GM08714 (cell line): ENCODE measurements around the gene LDB2.

Experiments
- H3K4me3 ChIP-seq: fragments of 200-500 bp; sonication (Bioruptor generic); 2 replicates; pipeline ENCODE4 v1.5.1; 2014; ENCODE audit warnings: mild to moderate bottlenecking, low read length, inconsistent platforms
- ZNF274 ChIP-seq: IDR thresholded peaks from 2 replicates; pipeline ENCODE4 v1.6.1; 2012; ENCODE audit warnings: mild to moderate bottlenecking, low read depth, low read length

The LDB2 gene

DNA sequence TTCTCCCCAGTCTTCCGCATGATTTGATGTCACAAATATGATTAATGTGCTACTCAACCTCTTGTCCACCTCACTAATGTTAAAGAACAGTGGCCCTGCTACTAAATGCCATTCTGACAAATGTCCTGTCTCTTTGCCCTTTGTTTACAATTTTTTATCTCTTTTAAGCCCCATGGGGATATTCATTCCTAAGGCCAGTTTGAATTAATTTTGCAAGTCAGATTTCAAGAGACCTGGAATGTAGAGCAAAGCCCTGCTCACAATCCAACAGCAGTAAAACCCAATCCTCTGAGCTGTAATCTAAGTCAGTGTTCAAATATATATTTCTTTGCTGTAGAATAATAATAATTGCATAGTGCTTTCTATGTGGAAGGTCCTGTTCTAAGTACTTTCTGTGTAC is 81.2 kb downstream of the LDB2 start:
- TF ChIP-seq ZNF274, result no peak

DNA sequence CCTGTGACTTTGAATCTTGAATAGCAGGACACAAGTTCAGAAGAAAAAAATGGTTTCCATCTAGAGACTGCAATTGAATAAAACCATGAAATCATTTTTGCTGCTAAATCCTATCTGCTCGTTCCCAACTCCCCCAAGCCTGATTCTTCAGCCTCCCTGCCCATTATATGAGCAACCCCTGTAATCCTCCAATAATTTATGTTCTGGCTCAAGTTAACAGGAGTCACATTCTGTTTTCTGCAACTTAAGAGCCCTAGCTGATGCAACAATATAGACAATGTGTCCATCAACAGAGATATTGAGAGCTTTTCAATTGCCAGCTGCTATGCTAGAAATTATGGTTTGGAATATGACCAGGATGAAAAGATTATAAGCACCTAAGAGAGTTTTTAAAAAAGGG is 84.1 kb downstream of the LDB2 start:
- TF ChIP-seq ZNF274, result no peak
- H3K4me3 ChIP-seq, result no peak overlapping the region

More for the DNA sequence above, 81.2 kb downstream of the LDB2 start:
- no peak overlapping the region for H3K4me3 ChIP-seq

DNA sequence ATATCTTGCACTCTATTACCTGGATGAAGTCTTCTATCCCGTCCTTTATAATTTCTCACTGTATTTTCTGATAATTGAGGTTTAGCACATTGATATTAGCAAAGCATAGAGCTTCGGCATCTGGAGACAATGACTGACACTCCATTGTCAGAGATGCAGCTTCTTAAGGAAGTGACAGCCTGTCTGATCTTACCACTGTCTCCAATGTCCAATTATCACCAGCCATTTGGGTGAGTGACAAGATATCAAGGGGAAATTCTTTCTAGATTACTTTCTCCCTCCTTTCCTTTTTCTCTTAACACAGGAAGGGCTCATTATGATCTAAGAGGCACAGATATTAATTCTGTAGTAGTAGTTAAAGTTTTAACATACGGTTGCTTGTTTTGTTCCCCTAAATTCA is 86.4 kb downstream of the LDB2 start:
- no peak overlapping the region for H3K4me3 ChIP-seq
- no peak for TF ChIP-seq ZNF274

GRCh38 chr4:16809943-16810342 is 88.5 kb downstream of the LDB2 start:
- no peak for TF ChIP-seq ZNF274

GRCh38 chr4:16809064-16809463 is 89.4 kb downstream of the LDB2 start:
- no peak overlapping the region for H3K4me3 ChIP-seq
- TF ChIP-seq ZNF274, result no peak

More at GRCh38 chr4:16809943-16810342, 88.5 kb downstream of the LDB2 start:
- no peak overlapping the region for H3K4me3 ChIP-seq

- H3K4me3 ChIP-seq, result no peak overlapping the region
- no peak for TF ChIP-seq ZNF274
These were observed 91.1 kb downstream of the LDB2 start for GRCh38 chr4:16807355-16807754.

- TF ChIP-seq ZNF274, result no peak
- H3K4me3 ChIP-seq, result no peak overlapping the region
These were observed 93.9 kb downstream of the LDB2 start for GRCh38 chr4:16804581-16804980.

- no peak overlapping the region for H3K4me3 ChIP-seq
- no peak for TF ChIP-seq ZNF274
These were observed 96.4 kb downstream of the LDB2 start for GRCh38 chr4:16802044-16802443.

GRCh38 chr4:16801356-16801755 is 97.1 kb downstream of the LDB2 start:
- H3K4me3 ChIP-seq, result no peak overlapping the region

DNA sequence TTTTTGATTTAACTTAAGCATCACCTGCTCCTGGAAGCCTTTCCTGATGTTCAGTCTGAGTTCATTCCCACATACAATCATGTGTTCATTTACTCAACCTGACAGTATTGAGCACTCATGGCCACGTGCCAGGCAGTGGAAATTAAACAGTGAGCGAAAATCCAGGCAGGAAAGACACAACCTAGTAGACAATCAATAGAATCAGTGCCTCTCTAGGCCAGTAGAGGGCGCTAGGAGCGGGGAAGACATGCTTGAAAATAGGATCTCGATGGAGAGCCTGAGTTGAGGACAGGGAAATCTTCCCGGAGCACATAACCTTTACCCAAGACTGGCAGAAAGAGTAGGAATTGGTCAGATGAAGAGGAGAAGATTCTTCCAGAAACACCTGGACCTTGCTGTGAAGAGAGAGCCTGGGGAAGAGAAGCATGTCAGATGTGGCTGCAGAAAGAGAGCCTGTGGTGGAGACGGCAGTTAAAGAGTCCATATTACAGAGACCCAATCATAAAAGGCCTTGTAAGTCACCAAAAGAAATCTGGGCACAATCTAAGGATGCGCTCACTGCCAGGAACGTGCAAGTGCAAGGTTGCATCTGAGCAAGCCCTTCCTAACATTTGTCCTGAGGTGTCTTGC is 103.5 kb downstream of the LDB2 start:
- TF ChIP-seq ZNF274, result no peak
- H3K4me3 ChIP-seq, result no peak overlapping the region

More at GRCh38 chr4:16801356-16801755, 97.1 kb downstream of the LDB2 start:
- no peak for TF ChIP-seq ZNF274

- no peak overlapping the region for H3K4me3 ChIP-seq
- no peak for TF ChIP-seq ZNF274
These were observed 107.0 kb downstream of the LDB2 start for GRCh38 chr4:16791460-16791859.

- H3K4me3 ChIP-seq, result no peak overlapping the region
- no peak for TF ChIP-seq ZNF274
These were observed 107.9 kb downstream of the LDB2 start for GRCh38 chr4:16790508-16790907.

GRCh38 chr4:16788868-16789267 is 109.6 kb downstream of the LDB2 start:
- no peak overlapping the region for H3K4me3 ChIP-seq
- TF ChIP-seq ZNF274, result no peak

DNA sequence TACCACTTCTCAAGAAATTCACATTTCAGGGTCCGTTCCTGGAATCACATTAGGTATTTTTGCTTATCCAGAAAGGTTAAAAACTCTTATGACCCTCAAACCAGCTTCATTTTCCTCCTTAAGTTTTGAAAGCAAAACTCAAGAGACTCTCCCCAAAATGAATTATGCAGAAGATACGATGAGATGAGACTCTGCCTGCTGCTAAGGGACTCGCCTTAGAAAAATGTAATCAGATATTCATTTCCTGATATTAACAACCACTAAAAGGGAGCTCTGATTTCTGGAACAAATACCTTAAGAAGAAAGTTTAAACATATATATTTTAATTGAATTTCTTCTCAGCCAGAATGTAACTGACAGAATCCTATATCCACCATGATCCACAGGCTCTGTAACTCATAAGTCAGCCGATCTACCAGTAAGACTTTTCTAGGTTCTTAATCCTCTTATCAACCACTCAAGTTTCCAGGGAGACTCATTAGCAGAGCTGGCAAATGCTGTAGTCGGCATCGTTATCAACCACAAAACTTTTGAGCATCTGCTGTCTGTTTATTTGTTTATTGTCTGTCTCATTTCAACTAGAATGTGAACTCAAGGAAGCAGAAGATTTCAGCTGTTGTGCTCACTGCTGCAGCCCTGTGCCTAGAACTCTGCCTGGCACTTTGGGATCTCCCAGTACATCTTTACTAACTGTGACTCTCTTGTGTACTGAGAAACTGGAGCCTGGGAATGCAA is 112.5 kb downstream of the LDB2 start:
- no peak for TF ChIP-seq ZNF274
- H3K4me3 ChIP-seq, result no peak overlapping the region

DNA sequence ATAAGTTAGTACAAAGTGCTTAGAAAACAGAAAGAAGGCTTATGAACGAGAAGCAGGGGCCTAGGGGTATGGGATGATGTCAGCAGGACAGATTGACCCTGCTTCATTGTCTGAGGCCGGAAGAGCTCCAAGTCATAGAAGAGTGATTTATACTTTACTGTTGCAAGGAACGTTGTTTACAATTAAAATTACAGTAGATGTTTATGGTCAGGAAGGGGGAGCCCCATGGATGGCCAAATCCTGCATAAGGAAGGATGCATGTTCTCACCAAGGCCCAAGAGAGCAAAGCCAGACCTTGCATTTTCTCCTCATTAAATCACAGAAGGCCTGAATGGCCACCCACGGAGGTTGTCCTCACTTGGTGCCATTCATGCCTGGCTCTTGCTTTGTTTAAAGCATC is 115.3 kb downstream of the LDB2 start:
- H3K4me3 ChIP-seq, result no peak overlapping the region
- TF ChIP-seq ZNF274, result no peak
